GM18868 (cell line): Measurements from ENCODE around the gene DNASE2B.

Source experiments
- ATAC-seq: cut with Tn5 transposase; IDR thresholded peaks from one replicate; pipeline ENCODE4 v1.9.1; 2021; ENCODE audit warnings: mild to moderate bottlenecking, moderate library complexity; ENCODE audit not compliant: unreplicated experiment

DNASE2B gene

DNA sequence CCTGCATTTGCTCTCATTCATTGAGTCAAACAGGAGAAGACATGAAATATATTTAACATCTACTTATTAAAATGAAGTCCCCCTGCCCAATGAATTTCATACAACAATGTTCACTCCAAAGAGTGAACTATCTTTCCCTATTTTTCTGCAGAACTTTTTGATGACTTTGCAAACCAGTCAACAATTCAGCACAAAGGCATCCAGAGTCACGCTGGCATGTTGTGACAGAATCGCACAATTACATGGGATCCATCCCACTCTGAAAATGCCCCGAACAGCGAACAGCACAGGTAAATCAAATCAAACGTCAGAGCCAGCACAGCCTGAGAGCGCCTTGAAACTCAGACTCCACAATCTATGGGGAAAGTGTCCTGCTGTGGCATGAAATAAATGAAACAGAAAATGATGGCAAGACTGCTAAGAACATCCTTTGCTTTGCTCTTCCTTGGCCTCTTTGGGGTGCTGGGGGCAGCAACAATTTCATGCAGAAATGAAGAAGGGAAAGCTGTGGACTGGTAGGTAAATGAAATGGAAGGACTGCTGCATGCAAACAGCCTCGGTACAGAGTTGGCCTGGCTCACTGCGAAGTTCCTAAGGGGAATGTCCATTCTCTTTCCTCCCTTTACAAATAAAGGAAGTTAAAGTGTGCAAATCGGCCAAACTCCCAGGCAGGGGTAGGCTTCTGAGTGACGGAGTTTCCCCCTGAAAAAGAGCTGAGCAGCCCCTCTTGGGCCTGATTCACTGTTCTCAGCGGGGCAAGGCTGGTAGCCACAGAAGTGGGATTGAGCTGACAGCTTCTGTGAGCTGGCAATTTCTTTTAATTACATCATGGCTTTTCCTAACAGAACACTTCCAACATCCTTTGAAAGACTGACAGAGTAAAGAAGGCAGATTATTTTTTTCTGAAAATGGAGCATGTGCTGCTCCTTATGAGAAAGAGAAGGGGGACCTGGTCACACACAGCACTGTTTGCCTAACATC, at the start of gene DNASE2B:
Gene DNASE2B (plus strand): TSS at position 310 of the 981 bp plus-strand sequence. CDS start 81 bp downstream, at position 391.
- ATAC-seq = no peak

DNA sequence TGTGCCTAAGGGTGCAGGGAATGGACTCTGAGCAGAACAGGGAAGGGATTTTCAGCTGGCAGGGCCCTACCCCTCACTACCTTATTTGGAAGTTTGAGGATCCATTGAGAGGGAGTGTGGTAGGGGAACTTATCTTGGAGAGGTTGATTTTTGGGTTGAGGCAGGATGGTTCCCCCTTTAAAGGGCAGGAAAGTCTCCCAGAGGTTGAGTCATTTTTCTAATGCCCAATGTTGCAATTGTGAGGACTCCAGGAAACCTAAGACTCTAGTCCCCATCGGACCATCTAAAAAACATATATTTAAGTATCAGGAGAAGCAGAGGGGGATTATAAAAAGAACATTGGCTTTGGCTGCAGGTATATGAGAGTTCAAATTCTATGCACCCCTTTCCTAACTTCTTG, 49.5 kb upstream of the DNASE2B start:
- ATAC-seq = no peak

- no peak for ATAC-seq
Observed at GRCh38 chr1:84350104-84350503, 48.2 kb upstream of the DNASE2B start.

DNA sequence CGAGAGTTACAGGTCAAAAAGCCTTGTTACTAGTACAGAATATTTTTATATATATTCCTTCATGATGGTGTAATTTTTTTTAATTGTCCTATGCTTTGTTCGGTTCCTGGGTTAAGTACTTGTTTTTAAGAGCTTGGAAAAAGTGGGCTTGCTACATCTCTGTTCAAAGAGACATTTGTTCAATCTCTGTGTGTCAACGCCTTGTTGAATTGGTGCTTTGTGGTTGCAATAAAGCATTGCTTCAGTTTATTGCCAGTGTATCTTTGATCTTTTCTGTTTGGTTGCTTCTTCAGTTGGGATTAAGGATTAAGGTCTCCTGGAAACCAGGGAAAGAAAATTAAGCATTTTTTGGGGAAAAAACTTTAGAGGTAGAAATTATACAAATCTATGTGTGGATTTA, 47.7 kb upstream of the DNASE2B start:
- no peak for ATAC-seq

GRCh38 chr1:84352298-84353106, 45.8 kb upstream of the DNASE2B start:
- ATAC-seq = no peak

DNA sequence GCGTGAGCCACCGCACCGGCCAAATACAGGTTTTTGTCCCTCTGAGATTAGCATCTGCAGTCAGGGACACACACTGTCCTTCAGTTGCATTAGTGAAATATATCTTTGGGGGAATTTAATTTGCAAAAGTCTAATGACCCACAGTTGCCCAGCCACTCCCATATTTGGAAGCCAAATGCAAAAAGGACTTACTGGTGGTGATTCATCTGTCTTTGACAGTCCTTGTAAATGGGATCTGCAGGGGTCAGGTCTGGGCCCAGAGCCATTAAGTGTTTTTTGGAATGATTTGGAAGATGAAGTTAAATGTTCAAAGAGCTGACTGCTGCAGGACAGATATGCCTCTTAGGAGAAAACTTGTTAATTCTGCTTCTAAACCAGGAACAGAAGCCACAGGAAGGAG, 44.6 kb upstream of the DNASE2B start:
- ATAC-seq = no peak

- ATAC-seq = no peak
Observed at GRCh38 chr1:84355556-84355955, 42.7 kb upstream of the DNASE2B start.

GRCh38 chr1:84356881-84357280, 41.4 kb upstream of the DNASE2B start:
- ATAC-seq = no peak

- ATAC-seq = no peak
Observed at GRCh38 chr1:84358695-84359094, 39.6 kb upstream of the DNASE2B start.

- ATAC-seq = no peak
Observed at GRCh38 chr1:84360316-84360715, 38.0 kb upstream of the DNASE2B start.

DNA sequence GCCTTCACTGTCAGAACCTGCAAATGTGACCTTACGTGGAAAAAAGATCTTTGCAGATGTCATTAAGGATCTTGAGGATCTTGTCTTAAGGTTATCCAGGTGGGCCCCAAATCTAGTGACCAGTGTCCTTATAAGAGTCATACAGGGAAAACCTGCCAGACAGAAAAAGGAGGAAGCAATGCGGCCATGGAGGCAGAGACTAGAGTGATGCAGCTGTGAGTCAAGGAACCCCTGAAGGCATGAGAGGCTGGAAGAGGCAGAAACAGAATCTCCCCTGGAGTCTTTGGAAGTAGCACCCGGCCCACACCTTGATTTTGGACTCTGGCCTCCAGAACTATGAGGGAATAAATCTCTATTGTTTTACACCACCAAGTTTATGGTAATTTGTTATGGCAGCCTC, 36.5 kb upstream of the DNASE2B start:
- ATAC-seq = no peak

DNA sequence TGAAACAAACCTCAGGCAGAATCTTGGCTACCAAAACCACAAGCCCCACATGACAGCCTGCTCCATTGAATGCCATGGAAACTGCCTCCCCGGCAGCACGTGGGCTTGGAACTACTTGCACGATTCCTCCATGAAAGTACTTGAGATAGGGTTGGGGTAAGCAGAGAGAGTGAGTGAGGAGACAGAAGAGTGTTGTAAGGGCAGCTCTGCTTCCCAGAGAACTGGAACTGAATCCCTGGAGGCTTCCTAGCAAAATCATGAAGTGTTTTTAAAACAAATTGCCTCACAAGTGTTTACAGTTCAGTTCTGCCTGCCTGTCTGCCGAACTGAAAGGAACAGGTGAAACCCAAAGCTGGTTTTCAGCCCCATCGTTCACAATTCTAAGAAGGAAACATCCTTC, 35.3 kb upstream of the DNASE2B start:
- no peak for ATAC-seq

DNA sequence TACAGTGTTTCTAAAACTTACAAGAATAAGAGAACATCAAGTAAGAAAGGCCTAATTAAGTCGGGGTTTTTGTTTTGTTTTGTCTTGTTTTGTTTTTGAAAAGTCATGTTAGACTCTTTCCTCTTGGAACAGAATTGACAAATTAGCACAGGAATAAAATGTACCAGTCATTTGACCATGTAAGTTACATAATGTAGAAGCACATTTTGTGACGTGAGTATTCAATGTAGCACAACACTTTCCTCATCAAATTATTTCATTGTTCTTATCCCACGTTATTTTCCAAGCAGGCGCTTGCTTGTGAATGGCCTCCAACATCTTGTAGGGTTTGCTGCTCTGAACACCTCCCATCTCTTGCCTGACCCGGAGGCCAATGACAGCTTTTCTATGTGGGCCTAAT, 34.7 kb upstream of the DNASE2B start:
- ATAC-seq = no peak

GRCh38 chr1:84365225-84366221, 32.8 kb upstream of the DNASE2B start:
- ATAC-seq = peak; percentile 61

DNA sequence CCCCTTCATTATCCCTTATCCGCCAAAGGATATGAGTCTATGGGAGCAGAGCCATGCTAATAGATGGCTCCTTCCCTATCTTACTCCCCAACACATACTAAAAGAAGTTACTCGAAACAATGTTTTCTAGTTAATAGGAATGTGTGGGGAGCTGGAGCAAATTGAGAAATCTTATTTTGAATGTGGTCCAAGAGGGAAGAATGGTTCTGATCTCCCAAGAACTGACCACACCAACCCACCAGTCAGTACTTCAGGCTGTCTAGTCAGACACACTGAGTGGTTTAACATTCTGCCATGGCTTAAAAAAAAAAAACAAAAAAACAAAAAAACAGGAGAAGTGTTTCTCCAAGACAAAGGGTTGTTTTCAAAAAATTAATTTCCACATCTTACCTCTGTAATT, 31.5 kb upstream of the DNASE2B start:
- ATAC-seq = no peak

GRCh38 chr1:84367219-84367618, 31.1 kb upstream of the DNASE2B start:
- ATAC-seq = no peak

- no peak for ATAC-seq
Observed at GRCh38 chr1:84368441-84368840, 29.8 kb upstream of the DNASE2B start.

DNA sequence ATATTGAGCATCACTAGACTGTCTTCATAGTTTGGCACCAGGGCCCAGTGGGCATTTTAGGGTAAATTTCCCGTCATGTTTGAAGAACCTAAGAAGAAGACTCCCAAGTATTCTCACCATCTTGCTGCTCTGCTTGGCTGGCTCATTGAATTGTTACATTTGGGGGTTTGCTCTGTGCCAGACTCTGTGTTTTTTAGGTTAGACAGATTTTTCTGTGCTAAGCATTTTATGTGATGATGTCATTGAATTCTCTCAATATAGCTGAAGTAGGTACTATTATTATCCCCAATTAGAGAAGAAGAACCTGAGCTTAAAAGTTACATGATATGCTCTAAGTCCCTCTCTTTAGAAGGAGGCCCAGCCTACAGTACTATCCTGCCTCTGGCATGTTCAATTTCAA, 28.0 kb upstream of the DNASE2B start:
- no peak for ATAC-seq

GRCh38 chr1:84370831-84371394, 27.4 kb upstream of the DNASE2B start:
- ATAC-seq = no peak

- no peak for ATAC-seq
Observed at GRCh38 chr1:84373436-84374141, 24.7 kb upstream of the DNASE2B start.
